ENCODE results near the gene ACTR3C.

The ACTR3C gene

DNA sequence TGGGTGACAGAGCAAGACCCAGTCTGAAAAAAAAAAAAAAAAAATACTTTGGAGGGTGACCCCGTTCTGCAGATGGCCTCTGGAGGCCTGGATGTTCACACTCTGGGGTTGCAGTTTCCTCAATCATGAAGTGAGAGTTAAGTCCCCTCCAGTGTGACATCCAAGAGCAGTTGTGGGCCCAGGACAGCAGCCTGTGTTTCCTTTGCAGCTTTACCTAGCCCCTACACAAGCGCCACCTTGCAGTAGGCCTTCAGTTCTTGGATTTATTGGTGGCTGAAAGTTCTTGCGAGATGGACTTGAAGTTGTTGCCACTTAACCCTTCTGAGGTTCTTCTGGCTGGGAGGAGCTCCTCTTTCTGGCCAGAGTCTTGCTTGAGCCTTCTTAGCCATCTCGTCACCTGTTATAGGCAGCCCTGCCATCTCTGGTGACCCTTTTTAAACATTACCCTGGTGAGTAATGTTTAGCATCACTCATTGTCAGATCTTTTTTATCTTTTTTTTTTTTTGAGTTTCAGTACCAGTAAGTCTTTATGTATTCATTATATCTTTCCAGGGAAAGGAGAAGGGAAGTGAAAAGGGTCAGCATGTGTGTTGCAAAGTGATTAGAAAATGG is 3.4 kb upstream of the ACTR3C start:
- H4K20me1 ChIP-seq (ENCODE audit: low read depth, low read length) = no peaks in the 10 kb centered on the region
- no peak overlapping the region for H3K4me2 ChIP-seq (ENCODE audit: low read depth, low read length, poor library complexity, severe bottlenecking)
- H3K27ac ChIP-seq (ENCODE audit: low read depth, low read length) = no peak overlapping the region
- H3K4me3 ChIP-seq (ENCODE audit: insufficient read depth, low read length, poor library complexity, severe bottlenecking) = no peak overlapping the region
- H3K9ac ChIP-seq (ENCODE audit: low read length) = no peak overlapping the region
- no peaks in the 10 kb centered on the region for H3K9me3 ChIP-seq (ENCODE audit: insufficient read depth, low read length)
- H3K27me3 ChIP-seq (ENCODE audit: low read length) = no peaks in the 10 kb centered on the region
- no peak overlapping the region for H2AFZ ChIP-seq (ENCODE audit: low read depth, low read length, severe bottlenecking)
- H3K79me2 ChIP-seq (ENCODE audit: insufficient read depth, low read length) = no peaks in the 10 kb centered on the region
- TF ChIP-seq, protein P1, sequence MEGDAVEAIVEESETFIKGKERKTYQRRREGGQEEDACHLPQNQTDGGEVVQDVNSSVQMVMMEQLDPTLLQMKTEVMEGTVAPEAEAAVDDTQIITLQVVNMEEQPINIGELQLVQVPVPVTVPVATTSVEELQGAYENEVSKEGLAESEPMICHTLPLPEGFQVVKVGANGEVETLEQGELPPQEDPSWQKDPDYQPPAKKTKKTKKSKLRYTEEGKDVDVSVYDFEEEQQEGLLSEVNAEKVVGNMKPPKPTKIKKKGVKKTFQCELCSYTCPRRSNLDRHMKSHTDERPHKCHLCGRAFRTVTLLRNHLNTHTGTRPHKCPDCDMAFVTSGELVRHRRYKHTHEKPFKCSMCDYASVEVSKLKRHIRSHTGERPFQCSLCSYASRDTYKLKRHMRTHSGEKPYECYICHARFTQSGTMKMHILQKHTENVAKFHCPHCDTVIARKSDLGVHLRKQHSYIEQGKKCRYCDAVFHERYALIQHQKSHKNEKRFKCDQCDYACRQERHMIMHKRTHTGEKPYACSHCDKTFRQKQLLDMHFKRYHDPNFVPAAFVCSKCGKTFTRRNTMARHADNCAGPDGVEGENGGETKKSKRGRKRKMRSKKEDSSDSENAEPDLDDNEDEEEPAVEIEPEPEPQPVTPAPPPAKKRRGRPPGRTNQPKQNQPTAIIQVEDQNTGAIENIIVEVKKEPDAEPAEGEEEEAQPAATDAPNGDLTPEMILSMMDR (IDR thresholded peaks at IDR 0.05; ENCODE audit: insufficient read depth, low read length, poor library complexity, severe bottlenecking) = no peak
- TF ChIP-seq EZH2phosphoT487 (conservative IDR thresholded peaks at IDR 0.05; ENCODE audit: low read length) = no peak
- H3F3A ChIP-seq (ENCODE audit: insufficient read depth) = no peaks in the 10 kb centered on the region
- no peaks in the 10 kb centered on the region for H3K36me3 ChIP-seq (ENCODE audit: low read length)
- no peaks in the 10 kb centered on the region for H3K9me2 ChIP-seq (replicated peaks; ENCODE audit: insufficient read depth, low read length)

DNA sequence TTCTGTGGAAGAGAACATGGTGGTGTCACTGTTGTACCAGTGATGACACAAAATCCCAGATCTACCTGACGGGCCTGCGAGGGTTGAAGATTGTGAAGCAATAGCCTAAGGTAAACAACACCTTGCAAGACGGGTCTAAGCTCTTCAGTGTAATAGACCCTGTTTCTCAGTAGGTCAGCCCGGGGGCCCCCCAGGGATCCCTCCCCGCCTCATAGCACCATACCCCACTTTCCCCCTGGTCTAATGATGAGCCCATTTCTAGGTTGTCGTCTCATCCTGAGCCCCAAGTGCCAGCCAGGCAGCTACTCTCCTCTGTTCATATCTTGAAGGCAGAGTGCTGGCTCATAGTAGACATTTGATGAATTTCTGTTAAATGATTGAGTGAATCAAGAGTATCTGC is 2.6 kb upstream of the ACTR3C start:
- no peaks in the 10 kb centered on the region for H4K20me1 ChIP-seq (ENCODE audit: low read depth, low read length)
- no peak overlapping the region for H3K4me2 ChIP-seq (ENCODE audit: low read depth, low read length, poor library complexity, severe bottlenecking)
- H3K9me3 ChIP-seq (ENCODE audit: insufficient read depth, low read length) = no peaks in the 10 kb centered on the region
- H3K9me2 ChIP-seq (replicated peaks; ENCODE audit: insufficient read depth, low read length) = no peaks in the 10 kb centered on the region
- TF ChIP-seq EZH2phosphoT487 (conservative IDR thresholded peaks at IDR 0.05; ENCODE audit: low read length) = no peak
- TF ChIP-seq, protein P1 (IDR thresholded peaks at IDR 0.05; ENCODE audit: insufficient read depth, low read length, poor library complexity, severe bottlenecking) = no peak
- no peak overlapping the region for H2AFZ ChIP-seq (ENCODE audit: low read depth, low read length, severe bottlenecking)
- H3K79me2 ChIP-seq (ENCODE audit: insufficient read depth, low read length) = no peaks in the 10 kb centered on the region
- no peaks in the 10 kb centered on the region for H3F3A ChIP-seq (ENCODE audit: insufficient read depth)
- no peaks in the 10 kb centered on the region for H3K27me3 ChIP-seq (ENCODE audit: low read length)
- H3K4me3 ChIP-seq (ENCODE audit: insufficient read depth, low read length, poor library complexity, severe bottlenecking) = no peak overlapping the region
- H3K27ac ChIP-seq (ENCODE audit: low read depth, low read length) = no peak overlapping the region
- no peak overlapping the region for H3K9ac ChIP-seq (ENCODE audit: low read length)
- no peaks in the 10 kb centered on the region for H3K36me3 ChIP-seq (ENCODE audit: low read length)

DNA sequence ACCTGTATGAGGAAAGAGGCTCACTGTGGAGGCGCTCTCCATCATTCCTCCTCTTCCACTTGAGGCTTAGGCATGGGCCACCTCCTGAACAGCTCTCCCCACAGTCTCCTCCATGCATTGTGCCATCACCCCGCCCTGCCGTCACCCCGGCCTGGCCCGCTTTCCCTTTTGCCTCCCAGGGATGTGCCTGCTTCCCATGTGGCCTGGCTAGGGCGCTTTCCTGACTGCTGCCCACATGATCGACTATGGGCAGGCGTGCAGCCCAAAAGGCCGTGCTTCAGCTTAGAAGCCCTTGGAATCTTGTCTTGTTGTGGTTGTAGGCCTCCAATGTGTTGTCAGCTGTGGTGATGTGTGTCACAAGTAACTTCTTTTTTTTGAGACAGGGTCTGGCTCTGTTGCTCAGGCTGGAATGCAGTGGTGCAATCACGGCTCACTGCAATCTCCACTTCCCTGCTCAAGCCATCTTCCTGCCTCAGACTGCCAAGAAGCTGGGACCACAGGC is 1.8 kb upstream of the ACTR3C start:
- TF ChIP-seq, protein P1 (IDR thresholded peaks at IDR 0.05; ENCODE audit: insufficient read depth, low read length, poor library complexity, severe bottlenecking) = no peak
- TF ChIP-seq EZH2phosphoT487 (conservative IDR thresholded peaks at IDR 0.05; ENCODE audit: low read length) = no peak
- Histone ChIP-seq H4K20me1 (ENCODE audit: low read depth, low read length) (no peaks in the 10 kb centered on the region), H3K27ac (ENCODE audit: low read depth, low read length) (no peak overlapping the region), H2AFZ (ENCODE audit: low read depth, low read length, severe bottlenecking) (no peak overlapping the region), H3K27me3 (ENCODE audit: low read length) (no peaks in the 10 kb centered on the region), H3K36me3 (ENCODE audit: low read length) (no peaks in the 10 kb centered on the region), H3K9me2 (replicated peaks; ENCODE audit: insufficient read depth, low read length) (no peaks in the 10 kb centered on the region), H3F3A (ENCODE audit: insufficient read depth) (no peaks in the 10 kb centered on the region), H3K9me3 (ENCODE audit: insufficient read depth, low read length) (no peaks in the 10 kb centered on the region), H3K4me3 (ENCODE audit: insufficient read depth, low read length, poor library complexity, severe bottlenecking) (no peak overlapping the region), H3K4me2 (ENCODE audit: low read depth, low read length, poor library complexity, severe bottlenecking) (no peak overlapping the region), H3K9ac (ENCODE audit: low read length) (no peak overlapping the region), H3K79me2 (ENCODE audit: insufficient read depth, low read length) (no peaks in the 10 kb centered on the region)

All from SU-DHL-6 (cell line).